Dermis microvascular lymphatic vessel endothelial cell (primary cell): ENCODE measurements around the gene CRYGD. TPM values are rescaled to one million over a fixed set of nuclear protein-coding genes. Genes with fewer than 3 reads are reported as not detected.
"Not testable (repeated sequence)": the region's sequence is repeated elsewhere in the genome, so short reads cannot be mapped to it uniquely, and the experiment has no call there.

Experiments used
- DNase-seq, 2 donors: peaks; one replicate each; pipeline versions ENCODE4 v3.0.0 to v3.0.0-alpha.2; 2010; ENCODE audit warnings: low read depth in 2 of 2
- total RNA-seq: library from RNA; depleted of rRNA; stranded (reverse); fragments of >200 nt; gene quantifications from 2 replicates; pipeline ENCODE4 v1.2.1, GENCODE V29; 2014

Gene CRYGD
- total RNA-seq, 1 donor from 2014 or later, result not detected

- DNase-seq, result no peak
Measured at GRCh38 chr2:208130712-208131110, 6.4 kb upstream of the CRYGD start.

DNA sequence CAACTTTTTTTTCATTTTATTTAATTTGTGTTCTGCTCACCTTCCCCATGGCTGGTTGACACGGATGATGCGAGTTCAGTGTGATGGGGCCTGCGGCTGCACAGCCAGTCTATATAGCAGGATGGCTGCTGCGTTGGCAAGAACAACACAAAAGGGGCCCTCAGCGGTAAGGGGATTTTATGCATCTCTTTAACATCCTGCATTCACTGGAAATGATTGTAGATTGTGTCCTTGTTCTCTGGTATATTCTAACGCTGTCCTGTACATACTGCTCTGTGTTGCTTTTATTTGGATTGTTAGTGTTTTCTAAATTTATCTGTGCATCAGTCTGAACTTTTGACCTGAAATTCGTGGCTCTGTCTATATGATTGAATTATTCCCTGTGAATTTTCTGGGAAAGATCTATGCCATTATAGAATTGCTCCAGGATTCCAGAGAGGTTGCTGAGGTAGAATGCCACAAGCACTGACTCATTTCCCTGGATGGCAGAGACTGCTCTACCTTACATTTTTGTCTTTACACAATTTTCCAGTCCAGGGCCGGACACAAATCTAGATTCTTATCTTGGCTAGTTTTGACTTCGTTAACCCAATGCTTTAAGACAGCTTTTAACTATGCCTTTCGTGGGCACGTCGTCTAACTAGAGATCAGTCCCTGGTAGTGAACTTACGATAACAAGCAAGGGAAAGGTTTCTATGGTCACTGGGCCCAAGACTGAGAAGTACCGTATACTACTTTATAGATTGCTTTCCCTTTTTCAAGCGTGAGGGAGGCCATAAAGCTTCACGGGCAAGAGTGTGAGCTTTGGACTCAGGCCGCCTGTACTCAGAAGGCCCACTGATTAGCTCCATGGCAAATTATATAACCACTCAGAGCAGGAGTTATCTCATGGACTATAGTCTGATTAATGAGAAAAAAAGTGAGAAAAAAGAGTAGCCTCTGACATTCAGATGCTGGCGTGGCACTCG lies 5.7 kb upstream of the CRYGD start, which contains the start of gene CRYGC:
CRYGC (minus strand) TSS at position 85 of the 968 bp plus-strand sequence; CDS start at position 49, 36 bp downstream.
- DNase-seq, result peak in 1 of 2 donors; percentile 29

DNA sequence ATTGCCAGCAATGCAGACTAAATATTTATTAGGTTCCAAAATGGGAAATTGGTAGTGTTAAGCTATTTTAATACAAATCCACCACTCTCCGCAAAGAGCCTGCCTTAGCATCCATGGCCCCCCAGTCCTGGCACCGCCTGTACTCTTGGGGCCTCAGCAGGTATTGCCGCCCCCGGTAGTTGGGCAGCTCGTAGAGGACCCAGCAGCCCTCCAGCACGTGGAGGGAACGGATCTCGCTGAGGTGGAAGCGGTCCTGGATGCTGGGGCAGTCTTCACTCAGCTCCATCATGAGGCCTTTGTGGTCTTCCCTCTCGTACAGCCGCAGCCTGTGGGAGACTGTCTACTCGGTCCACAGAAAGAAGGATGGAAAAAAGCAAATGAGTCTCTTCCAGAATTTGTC lies 3.8 kb upstream of the CRYGD start:
- no peak for DNase-seq

DNA sequence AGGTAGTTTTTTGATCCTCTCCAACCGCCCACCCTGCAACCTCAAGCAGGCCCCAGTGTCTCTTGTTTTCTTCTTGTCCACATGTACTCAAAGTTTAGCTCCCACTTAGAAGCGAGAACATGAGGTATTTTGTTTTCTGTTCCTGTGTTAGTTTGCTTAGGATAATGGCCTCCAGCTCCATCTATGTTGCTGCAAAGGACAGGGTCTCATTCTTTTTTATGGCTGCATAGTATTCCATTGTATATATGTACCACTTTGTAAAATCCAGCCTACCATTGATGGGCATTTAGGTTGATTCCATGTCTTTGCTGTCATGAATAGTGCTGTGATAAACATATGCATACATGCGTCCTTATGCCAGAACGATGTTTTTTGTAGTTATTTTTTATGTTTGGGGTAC lies 2.8 kb upstream of the CRYGD start:
- no peak for DNase-seq

- DNase-seq, result no peak
Measured at GRCh38 chr2:208125251-208125650, 927 bp upstream of the CRYGD start.

DNA sequence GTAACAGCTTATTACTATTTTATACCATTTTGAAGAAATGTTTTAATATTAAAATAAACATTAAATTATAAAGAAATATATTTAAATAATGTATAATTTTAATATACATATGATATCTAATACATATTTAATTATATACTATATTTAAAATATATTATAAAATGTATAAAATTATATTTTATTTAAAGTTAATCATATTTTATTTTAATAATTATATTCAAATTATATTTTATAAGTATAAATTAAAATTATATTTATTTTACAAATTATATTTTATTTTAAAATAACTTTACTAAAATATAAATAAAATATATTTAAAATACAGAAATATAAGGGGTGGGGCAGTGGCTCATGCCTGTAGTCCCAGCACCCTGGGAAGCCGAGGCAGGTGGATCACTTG lies 2.1 kb downstream of the CRYGD start:
- DNase-seq, result no peak

DNA sequence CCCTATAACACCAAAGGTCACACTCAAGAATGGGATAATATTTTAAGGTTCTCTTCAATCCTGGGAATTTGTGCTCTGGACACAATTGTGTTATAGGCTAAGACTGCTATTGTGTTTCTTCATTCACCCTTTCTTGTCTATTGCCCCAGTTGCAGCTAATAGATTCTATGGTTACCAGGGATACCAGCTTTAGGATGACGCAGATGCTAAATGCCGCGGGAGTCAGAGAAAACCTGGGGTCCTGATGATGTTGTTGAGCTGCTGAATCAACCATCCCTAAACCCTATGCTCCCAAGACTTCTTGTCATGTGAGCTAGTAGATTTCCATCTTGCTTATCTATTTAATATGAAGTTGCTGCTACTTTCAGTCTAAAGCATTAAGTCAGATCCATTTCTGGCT lies 5.4 kb downstream of the CRYGD start:
- DNase-seq, result no peak

GRCh38 chr2:208117390-208117789 lies 6.9 kb downstream of the CRYGD start:
- not testable (repeated sequence) for DNase-seq

- DNase-seq, result no peak
Measured at GRCh38 chr2:208112969-208113368, 11.4 kb downstream of the CRYGD start.

- DNase-seq, result not testable (repeated sequence)
Measured at GRCh38 chr2:208112273-208112745, 12.0 kb downstream of the CRYGD start.

DNA sequence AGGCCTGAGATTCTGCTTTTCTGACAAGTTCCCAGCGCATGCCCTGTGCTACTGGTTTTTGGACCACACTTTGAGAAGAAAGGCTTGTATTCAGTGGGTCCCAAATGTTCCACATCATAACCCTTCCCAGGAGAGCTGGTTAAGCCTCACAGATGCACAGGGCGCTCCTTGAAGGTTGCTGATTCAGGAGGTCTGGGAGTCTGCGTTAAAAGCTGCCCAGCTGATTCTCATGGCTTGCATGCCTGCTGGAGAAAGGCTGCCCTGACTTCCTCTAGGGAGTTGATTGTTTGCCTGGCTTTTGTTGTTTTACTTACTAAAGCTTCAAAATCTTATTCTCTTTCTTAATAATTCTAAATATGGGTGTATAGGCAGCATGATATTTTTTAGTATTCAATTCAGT lies 20.7 kb downstream of the CRYGD start:
- no peak for DNase-seq

DNA sequence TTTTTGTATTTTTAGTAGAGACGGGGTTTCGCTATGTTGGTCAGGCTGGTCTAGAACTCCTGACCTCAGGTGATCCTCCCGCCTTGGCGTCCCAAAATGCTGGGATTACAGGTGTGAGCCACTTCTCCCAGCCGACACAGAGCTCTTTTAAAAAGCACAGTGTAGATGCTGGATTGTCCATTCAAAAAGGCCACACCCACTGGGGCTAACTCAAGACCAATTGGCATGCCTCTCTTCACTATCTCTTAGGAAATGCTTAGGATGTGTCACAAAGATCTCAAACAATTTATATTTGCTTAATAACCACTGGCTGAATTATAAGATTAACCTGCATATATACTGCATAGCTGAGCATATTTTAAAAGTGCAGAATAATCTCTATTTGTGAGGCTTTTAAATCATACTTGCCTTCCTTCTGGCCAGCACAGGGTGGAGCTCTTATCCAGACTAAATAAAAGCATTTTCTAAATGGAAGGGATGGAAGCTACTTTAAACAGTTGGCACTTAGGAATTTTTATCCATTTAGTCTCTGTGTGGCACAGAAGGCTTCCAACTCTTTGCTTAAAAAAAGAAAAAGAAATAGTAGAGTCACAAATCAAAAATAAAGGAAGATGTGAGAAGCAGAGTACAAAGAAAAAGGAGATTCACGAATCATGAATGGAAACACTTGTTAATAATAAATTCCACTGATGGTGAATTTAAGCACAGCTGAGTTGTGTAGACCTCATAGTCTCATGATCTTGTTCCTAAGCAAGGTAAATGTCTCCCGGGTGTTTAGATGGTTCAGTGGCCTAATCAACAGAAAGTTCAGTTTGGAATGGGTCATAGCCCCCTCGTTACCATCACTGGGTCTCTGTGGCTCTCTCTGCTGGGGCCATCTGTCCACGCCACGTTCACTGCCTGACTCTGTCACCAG lies 22.4 kb downstream of the CRYGD start:
- peak; percentile 20 to 27 for DNase-seq

DNA sequence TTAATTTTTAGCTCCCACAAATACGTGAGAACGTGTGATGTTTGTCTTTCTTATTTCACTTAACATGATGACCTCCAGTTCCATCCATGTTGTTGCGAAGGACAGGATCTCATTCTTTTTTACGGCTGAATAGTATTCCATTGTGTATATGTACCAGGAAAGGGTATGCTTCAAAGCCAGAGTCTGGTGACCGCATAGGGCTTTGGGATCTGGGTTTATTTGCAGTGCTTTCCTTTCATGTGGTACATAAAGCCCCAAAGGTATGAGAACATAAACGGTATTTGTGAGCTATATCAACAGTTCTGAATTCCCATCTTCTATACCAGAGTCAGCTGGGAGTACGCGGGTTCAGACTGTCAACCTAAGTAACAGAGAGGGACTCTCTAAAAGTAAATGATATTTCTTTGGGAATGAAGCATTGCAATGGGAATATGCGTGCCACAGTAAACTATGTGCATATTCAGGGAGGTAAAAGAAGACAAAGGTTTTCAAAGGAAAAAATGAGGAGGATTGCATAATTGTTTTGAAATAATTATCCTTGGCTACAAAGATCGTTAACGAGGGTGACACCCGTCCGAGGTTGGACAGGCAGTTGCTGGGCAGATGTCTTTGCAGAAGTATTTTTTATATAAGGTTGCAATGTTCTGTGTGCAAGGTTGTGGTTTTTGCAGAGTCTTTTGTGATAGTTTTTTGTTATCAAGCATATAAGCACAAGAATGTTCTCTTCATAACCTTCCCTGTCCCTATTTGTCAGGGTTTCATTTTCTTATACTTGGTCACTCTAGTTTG lies 24.4 kb downstream of the CRYGD start:
- DNase-seq, result no peak

GRCh38 chr2:208098701-208099100 lies 25.6 kb downstream of the CRYGD start:
- not testable (repeated sequence) for DNase-seq

DNA sequence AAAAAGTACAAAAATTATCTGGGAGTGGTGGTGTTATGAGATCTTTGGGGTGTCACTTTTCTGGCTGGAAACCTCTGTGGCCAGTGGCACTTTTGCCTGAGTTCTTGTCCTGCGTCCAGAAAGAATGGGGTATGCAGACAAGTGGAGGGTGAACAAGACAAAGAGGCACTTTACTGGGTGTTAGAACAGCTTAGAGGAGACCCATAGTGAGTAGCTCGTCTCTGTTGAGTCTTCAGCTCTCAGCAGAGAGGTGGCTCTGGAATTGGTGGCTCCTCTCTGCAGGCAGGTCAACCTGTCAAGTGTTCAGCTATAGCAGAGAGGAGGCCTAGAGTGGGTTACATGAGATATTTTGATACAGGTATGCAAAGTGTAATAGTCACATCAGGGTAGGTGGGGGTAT lies 26.1 kb downstream of the CRYGD start:
- no peak for DNase-seq

DNA sequence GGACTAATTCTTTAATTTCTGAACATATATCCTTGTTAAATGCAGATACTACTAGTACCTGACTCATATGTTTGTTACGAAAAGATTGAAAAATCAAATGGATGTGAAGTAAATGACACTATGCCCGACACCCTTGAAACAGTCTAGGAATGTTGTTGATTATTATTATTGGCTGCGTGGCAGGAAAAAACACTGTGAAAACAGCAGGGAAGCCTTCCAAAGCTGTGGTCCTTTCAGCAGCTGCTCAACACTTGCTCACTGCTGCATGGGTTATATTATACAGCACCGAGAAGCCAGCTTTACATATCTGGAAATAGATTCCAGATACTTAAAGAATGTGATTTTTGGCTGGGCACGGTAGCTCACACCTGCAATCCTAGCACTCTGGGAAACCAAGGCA lies 26.5 kb downstream of the CRYGD start:
- peak in 1 of 2 donors; percentile 58 for DNase-seq

- DNase-seq, result no peak
Measured at GRCh38 chr2:208097313-208097712, 27.0 kb downstream of the CRYGD start.

DNA sequence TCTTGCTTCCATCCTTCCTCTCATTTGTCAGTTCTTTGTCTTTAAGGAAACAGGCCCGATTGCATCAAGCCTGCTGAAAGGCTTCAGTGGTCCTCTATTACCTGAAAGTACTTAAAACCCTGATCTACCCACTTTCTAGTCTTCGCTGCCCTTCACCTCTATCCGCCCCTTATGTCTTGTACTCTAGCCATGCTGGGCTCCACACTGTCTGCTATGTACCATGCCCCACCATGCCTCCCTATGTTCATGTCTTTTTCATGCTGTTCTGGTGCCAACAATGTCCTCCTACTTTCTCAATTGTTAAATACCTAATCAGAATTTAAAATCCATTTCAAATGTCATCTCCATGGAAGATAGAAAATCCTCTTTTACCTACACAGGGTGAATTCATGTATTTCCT lies 28.2 kb downstream of the CRYGD start:
- no peak for DNase-seq

DNA sequence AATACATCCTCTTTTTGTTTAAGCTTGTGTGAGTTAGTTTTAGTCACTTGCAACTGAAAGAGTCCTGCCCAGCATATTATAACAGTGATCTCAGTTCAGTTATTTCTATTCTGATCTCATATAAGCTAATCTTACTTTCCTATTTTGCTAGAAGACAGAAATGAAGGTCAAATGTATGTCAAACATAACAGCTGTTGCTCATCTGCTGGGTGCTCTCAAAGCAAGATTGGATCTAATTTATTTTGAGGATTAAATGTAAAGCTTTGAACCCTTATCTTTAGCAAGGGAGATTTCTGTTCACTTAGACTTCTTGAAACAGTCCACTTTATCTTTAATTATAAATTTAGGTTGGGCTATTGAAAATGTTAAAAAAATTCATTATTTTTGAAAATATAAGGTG lies 31.2 kb downstream of the CRYGD start:
- no peak for DNase-seq

- no peak for DNase-seq
Measured at GRCh38 chr2:208092093-208092832, 32.1 kb downstream of the CRYGD start.
